ENCODE measurements around the gene IL18BP. TPM values are rescaled to one million over a fixed set of nuclear protein-coding genes. Genes with fewer than 3 reads are reported as not detected.

Gene IL18BP
- total and polyA plus RNA-seq, 2 donors (not counting 1 experiment from before 2014, with no cell fraction given) = 25.9 to 37.3 TPM

GRCh38 chr11:72005347-72006260 is 6.9 kb downstream of the IL18BP start:
- Histone ChIP-seq H3K27ac (ENCODE audit: low read length in 2 of 2) (no peak overlapping the region), H4K20me1 (ENCODE audit: control insufficient read depth, insufficient read depth, low read length, poor library complexity, severe bottlenecking) (peaks cover 21% of the 10 kb centered on the region), H3K4me2 (replicated peaks; ENCODE audit: low read depth, low read length, poor library complexity, severe bottlenecking) (no peak overlapping the region), H3K27me3 (replicated peaks in 1 of 4; ENCODE audit: control extremely low read depth in 1 of 4, control insufficient read depth in 3 of 4, insufficient read depth in 4 of 4, low read length in 3 of 4) (no peaks in the 10 kb centered on the region), H3K9ac (ENCODE audit: low read length) (no peak overlapping the region), H3K4me1 (ENCODE audit: control insufficient read depth in 2 of 2, insufficient read depth in 2 of 2, low read length in 2 of 2) (no peaks in the 10 kb centered on the region), H3K4me3 (ENCODE audit: control extremely low read depth in 1 of 5, extremely low read depth in 1 of 5, insufficient read depth in 1 of 5, low read depth in 2 of 5, low read length in 4 of 5) (no peak overlapping the region), H3K9me3 (ENCODE audit: control extremely low read depth in 1 of 3, control insufficient read depth in 2 of 3, insufficient read depth in 1 of 3, low read length in 2 of 3) (no peaks in the 10 kb centered on the region), H2AFZ (ENCODE audit: insufficient read depth, low read depth, low read length, poor library complexity, severe bottlenecking) (no peak overlapping the region), H3K36me3 (replicated peaks in 1 of 2; ENCODE audit: control extremely low read depth in 1 of 2, control insufficient read depth in 1 of 2, extremely low read depth in 1 of 2, insufficient read depth in 2 of 2, low read length in 1 of 2) (peaks cover 2 to 93% of the 10 kb centered on the region in 2 experiments), H3K79me2 (ENCODE audit: control insufficient read depth, insufficient read depth, low read length) (no peaks in the 10 kb centered on the region)
- Mint-ChIP-seq H3K9me3 (ENCODE audit: insufficient read depth) (no peaks in the 10 kb centered on the region), H3K27me3 (no peaks in the 10 kb centered on the region), H3K4me3 (no peak overlapping the region), H3K27ac (peak overlapping the region; percentile 32), H3K4me1 (peaks cover 6% of the 10 kb centered on the region)
- intact Hi-C loops (cut with micrococcal nuclease) = no loop called here
- no peak for TF ChIP-seq EZH2 (IDR thresholded peaks at IDR 0.05; ENCODE audit: borderline replicate concordance, insufficient read depth, low read depth, low read length, poor library complexity, severe bottlenecking)
- TF ChIP-seq CTCF (IDR thresholded peaks at IDR 0.05) = no peak
- ChIA-PET CTCF (interaction anchor here (0.7 to 1.6 kb wide), 4 partner anchors 10 to 27 kb away, joined by 3 to 4 read pairs (median 4); no protein-coding TSS in a partner anchor), POLR2A (no interaction called here)
- ATAC-seq (ENCODE audit: low read depth) (no peak), DNase-seq (no peak)
- WGBS (ENCODE audit: insufficient coverage) = 96% methylated on average over 19 of the region's 20 CpGs

Measured in B cell (primary cell).